Right ventricle myocardium inferior (tissue), 1 donor: ENCODE results near the gene NMNAT2. TPM values are rescaled to one million over a fixed set of nuclear protein-coding genes. Genes with fewer than 3 reads are reported as not detected.

Source experiments
- ATAC-seq: fragments of 200-7000 bp; cut with Tn5 transposase; one replicate; pipeline ENCODE4 v1.9.1; 2020; ENCODE audit warnings: mild to moderate bottlenecking, moderate library complexity
- DNase-seq: peaks from one replicate; pipeline ENCODE4 v3.0.0; 2021; ENCODE audit errors: missing footprints
- intact Hi-C: fragments of 100-400 bp; cut with DNase I; formaldehyde crosslinking; loops from one replicate; pipeline ENCODE4 v1.11.0; 2022
- total RNA-seq: library from RNA; stranded (reverse); fragmentation: NEBNext Ultra II Directional; extraction: Animal tissue kit (Norgen Biotek cat#: 25700); gene quantifications from one replicate; pipeline ENCODE4 v1.2.1, GENCODE V29; 2021
- donor health status: DM: no; HTN: yes; CAD: no; lungs with severe emphysema.

The NMNAT2 gene
- total RNA-seq, 1 donor from 2014 or later = 2.1 TPM

GRCh38 chr1:183237046-183237445 lies 181.1 kb downstream of the NMNAT2 start:
- DNase-seq (no peak), ATAC-seq (no peak)
- intact Hi-C loops = loop anchor here (5.0 kb wide), 1 partner anchor 215 kb away; the partner anchor contains the start of gene LAMC1

GRCh38 chr1:183236158-183236725 lies 181.9 kb downstream of the NMNAT2 start:
- DNase-seq (no peak), ATAC-seq (no peak)
- intact Hi-C loops = loop anchor here (5.0 kb wide), 1 partner anchor 214 kb away; the partner anchor contains the start of gene LAMC1

- DNase-seq (no peak), ATAC-seq (no peak)
- intact Hi-C loops = loop anchor here (5.0 kb wide), 1 partner anchor 213 kb away; the partner anchor contains the start of gene LAMC1
Measured at GRCh38 chr1:183235503-183235902, 182.7 kb downstream of the NMNAT2 start.

- intact Hi-C loops = loop anchor here (5.0 kb wide), 1 partner anchor 213 kb away; the partner anchor contains the start of gene LAMC1
- ATAC-seq (peak; percentile 91), DNase-seq (peak; percentile 74)
Measured at GRCh38 chr1:183234660-183235476, 183.3 kb downstream of the NMNAT2 start.

GRCh38 chr1:183233113-183233512 lies 185.1 kb downstream of the NMNAT2 start:
- DNase-seq = no peak
- no peak for ATAC-seq
- intact Hi-C loops = no loop called here

- ATAC-seq (no peak), DNase-seq (no peak)
- intact Hi-C loops = no loop called here
Measured at GRCh38 chr1:183231545-183231944, 186.6 kb downstream of the NMNAT2 start.

- intact Hi-C loops = no loop called here
Measured at GRCh38 chr1:183230413-183230812, 187.8 kb downstream of the NMNAT2 start.

GRCh38 chr1:183228347-183229220 lies 189.6 kb downstream of the NMNAT2 start:
- no peak for ATAC-seq
- intact Hi-C loops = loop anchor here (2.0 to 5.0 kb wide), 2 partner anchors 86 to 266 kb away; no protein-coding TSS in a partner anchor
- DNase-seq = no peak

More at GRCh38 chr1:183230413-183230812, 187.8 kb downstream of the NMNAT2 start:
- ATAC-seq (no peak), DNase-seq (no peak)

GRCh38 chr1:183227422-183228346 lies 190.5 kb downstream of the NMNAT2 start:
- ATAC-seq (peak; percentile 64), DNase-seq (no peak)
- intact Hi-C loops = loop anchor here (2.0 to 5.0 kb wide), 2 partner anchors 85 to 265 kb away; no protein-coding TSS in a partner anchor

- ATAC-seq = no peak
- DNase-seq = no peak
- intact Hi-C loops = loop anchor here (5.0 kb wide), 1 partner anchor 85 kb away; no protein-coding TSS in a partner anchor
Measured at GRCh38 chr1:183226963-183227362, 191.2 kb downstream of the NMNAT2 start.

GRCh38 chr1:183226361-183226760 lies 191.8 kb downstream of the NMNAT2 start:
- intact Hi-C loops = loop anchor here (5.0 kb wide), 1 partner anchor 84 kb away; no protein-coding TSS in a partner anchor
- ATAC-seq = no peak
- DNase-seq = no peak

GRCh38 chr1:183223467-183223866 lies 194.7 kb downstream of the NMNAT2 start:
- intact Hi-C loops = no loop called here
- no peak for DNase-seq
- no peak for ATAC-seq

- intact Hi-C loops = no loop called here
- no peak for ATAC-seq
- DNase-seq = no peak
Measured at GRCh38 chr1:183222909-183223308, 195.3 kb downstream of the NMNAT2 start.

GRCh38 chr1:183219616-183220009 lies 198.6 kb downstream of the NMNAT2 start:
- intact Hi-C loops = no loop called here
- ATAC-seq = no peak
- DNase-seq = no peak

GRCh38 chr1:183218971-183219615 lies 199.1 kb downstream of the NMNAT2 start:
- intact Hi-C loops = no loop called here
- no peak for DNase-seq
- ATAC-seq = peak; percentile 59

GRCh38 chr1:183218027-183218618 lies 200.1 kb downstream of the NMNAT2 start:
- intact Hi-C loops = no loop called here
- DNase-seq (peak; percentile 82), ATAC-seq (peak; percentile 93)

- no peak for DNase-seq
- ATAC-seq = no peak
- intact Hi-C loops = no loop called here
Measured at GRCh38 chr1:183215936-183216335, 202.2 kb downstream of the NMNAT2 start.
